Measurements from ENCODE around the gene ABO.
"Not testable (repeated sequence)": the region's sequence is repeated elsewhere in the genome, so short reads cannot be mapped to it uniquely, and the experiment has no call there.

The ABO gene

GRCh38 chr9:133223159-133223756 lies 51.7 kb downstream of the ABO start:
- DNase-seq: not testable (repeated sequence)

GRCh38 chr9:133221994-133222393 lies 53.0 kb downstream of the ABO start:
- not testable (repeated sequence) for DNase-seq

GRCh38 chr9:133221177-133221809 lies 53.7 kb downstream of the ABO start:
- DNase-seq: no peak

GRCh38 chr9:133218049-133218975 lies 56.7 kb downstream of the ABO start:
- not testable (repeated sequence) for DNase-seq

- DNase-seq: not testable (repeated sequence)
These were observed 57.5 kb downstream of the ABO start for GRCh38 chr9:133217333-133217988.

- not testable (repeated sequence) for DNase-seq
These were observed 60.7 kb downstream of the ABO start for GRCh38 chr9:133214276-133214675.

- no peak for DNase-seq
These were observed 64.4 kb downstream of the ABO start for GRCh38 chr9:133210609-133211008.

GRCh38 chr9:133210202-133210532 lies 64.8 kb downstream of the ABO start:
- no peak for DNase-seq

GRCh38 chr9:133209327-133210201 lies 65.4 kb downstream of the ABO start:
- not testable (repeated sequence) for DNase-seq

GRCh38 chr9:133208880-133209300 lies 66.1 kb downstream of the ABO start, which contains the start of gene OBP2B:
OBP2B (minus strand) TSS chr9:133209250; CDS start chr9:133209199, 51 bp downstream.
- DNase-seq: not testable (repeated sequence)

- not testable (repeated sequence) for DNase-seq
These were observed 66.7 kb downstream of the ABO start for GRCh38 chr9:133208171-133208879.

- no peak for DNase-seq
These were observed 67.3 kb downstream of the ABO start for GRCh38 chr9:133207540-133208170.

GRCh38 chr9:133207021-133207531 lies 67.9 kb downstream of the ABO start:
- DNase-seq: no peak

GRCh38 chr9:133205996-133206931 lies 68.7 kb downstream of the ABO start:
- no peak for DNase-seq

GRCh38 chr9:133205481-133205887 lies 69.5 kb downstream of the ABO start:
- not testable (repeated sequence) for DNase-seq
